GM19324 (cell line): ENCODE measurements around the gene MARCHF2.
A peak's percentile ranks its signal among the peaks of the same experiment; 100 is the strongest.
"Not testable (repeated sequence)": the region's sequence is repeated elsewhere in the genome, so short reads cannot be mapped to it uniquely, and the experiment has no call there.

Experiments
- ATAC-seq: cut with Tn5 transposase; IDR thresholded peaks from one replicate; pipeline ENCODE4 v1.9.1; 2021; ENCODE audit warnings: mild to moderate bottlenecking, moderate library complexity; ENCODE audit not compliant: unreplicated experiment, low FRiP score

Gene MARCHF2

DNA sequence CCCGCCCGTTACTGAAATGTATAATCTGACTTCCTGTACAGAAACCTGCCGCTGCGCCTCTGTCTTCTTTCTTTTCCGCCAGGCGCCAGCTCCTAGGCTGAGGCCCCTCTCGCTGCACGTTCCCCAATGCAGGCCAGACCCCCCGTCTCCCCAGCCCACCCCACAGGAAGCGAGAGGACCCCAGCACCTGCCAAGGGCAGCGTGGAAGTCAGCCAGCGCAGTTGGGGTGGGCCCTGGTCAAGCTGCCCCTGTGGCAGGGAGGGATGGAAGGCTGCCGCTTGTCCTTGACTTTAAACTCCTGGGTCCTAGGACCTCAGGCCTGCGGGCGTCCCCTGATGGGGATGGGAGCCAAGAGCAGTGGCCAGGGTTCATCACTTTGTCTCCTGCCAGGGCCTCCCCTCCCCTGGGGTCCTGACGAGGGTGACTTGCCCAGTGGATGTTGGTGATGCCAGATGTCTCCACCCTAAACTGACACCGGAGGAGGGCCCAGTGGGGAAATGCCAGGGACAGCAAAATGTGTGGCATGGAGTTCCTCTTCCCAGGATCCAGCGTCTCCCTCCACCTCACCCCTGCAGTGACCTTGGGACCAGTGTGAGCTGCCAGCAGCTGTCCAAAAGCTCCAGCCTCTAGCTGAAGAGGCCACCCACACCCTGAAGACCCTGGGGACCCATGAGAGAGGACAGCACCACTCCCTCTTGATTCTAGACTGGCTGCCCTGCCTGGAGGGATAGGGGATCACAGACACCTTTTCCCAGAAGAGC is 8.5 kb upstream of the MARCHF2 start:
- no peak for ATAC-seq

DNA sequence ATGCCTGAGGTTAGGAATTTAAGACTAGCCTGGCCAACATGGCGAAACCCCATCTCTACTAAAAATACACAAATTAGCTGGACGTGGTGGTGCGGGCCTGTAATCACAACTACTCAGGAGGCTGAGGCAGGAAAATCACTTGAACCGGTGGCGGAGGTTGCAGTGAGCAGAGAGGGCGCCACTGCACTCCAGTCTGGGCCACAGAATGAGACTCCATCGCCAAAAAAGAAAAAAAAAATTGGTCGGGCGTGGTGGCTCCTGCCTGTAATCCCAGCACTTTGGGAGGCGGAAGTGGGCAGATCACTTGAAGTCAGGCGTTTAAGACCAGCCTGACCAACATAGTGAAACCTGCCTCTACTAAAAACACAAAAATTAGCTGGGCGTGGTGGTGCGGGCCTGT is 2.4 kb upstream of the MARCHF2 start:
- not testable (repeated sequence) for ATAC-seq

DNA sequence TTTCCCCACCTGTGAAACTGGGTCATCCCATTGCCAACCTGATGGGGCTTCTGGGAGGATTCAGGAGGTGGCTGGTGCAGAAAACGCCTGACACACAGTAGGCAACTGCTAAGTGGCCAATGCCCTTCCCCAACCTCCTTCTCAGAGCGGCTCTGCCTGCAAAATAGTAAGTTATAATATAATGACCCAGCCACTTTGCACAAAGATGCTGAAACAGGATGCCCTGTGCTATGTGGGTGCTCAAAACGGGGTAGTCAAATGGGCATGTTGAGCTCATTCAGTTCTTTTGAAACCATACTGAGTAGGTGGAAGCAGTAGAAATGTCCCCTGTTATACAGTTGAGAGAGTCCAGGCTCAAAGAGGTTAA is 507 bp downstream of the MARCHF2 start:
- ATAC-seq: no peak

DNA sequence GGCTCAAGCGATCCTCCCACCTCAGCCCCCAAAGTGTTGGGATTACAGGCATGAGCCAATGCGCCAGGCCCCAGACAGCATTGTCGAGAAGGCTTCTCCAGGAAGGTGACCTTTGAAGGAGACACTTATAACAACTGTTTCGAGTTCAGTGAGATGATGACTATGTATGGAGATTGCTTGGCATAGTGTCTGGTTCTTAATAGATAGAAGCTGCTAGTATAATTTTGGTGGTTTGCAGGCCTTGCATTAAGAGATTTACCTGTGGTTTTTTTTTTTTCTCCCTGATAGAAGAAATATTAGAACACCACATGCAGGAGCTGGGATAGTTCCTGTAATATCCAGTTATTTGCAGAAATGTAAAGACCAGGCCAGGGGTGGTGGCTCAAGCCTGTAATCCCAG is 3.7 kb downstream of the MARCHF2 start:
- ATAC-seq: no peak

DNA sequence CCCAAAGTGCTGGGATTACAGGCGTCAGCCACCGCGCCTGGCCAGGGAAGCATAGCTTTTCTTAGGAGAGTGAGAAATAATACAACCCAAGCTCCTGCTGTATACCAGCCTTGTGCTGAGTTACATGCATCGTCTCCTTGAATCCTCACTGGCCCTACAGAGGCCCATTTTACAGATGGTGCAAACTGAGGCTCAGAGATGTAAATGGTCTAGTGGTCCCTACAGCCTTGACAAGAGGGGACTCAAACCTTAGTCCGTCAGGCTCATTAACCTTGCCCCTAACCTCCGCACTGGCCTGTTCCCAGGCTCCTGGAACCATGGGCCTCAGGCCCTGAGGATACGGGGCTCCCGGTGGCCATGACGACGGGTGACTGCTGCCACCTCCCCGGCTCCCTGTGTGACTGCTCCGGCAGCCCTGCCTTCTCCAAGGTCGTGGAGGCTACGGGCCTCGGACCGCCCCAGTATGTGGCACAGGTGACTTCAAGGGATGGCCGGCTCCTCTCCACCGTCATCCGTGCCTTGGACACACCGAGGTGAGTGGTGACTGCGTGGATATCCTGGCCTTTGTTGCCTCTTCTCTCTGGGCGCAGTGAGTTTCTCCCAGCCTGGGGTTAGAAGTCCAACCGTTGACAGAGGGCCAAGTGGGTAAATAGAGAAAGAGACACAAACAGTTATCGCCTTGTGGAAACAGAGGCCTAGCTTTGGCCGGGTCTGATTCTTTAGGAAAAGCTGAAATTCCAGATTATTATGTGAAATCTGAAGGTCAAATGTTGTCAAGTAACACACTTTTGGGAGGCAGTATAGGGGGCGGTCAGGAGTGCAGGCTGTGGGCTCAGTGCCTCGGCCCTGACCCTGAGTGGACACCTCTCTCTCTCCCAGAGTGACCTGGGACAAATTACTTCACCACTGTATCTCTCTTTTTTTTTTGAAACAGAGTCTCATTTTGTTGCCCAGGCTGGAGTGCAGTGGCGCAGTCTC is 8.7 kb downstream of the MARCHF2 start:
- ATAC-seq: no peak

DNA sequence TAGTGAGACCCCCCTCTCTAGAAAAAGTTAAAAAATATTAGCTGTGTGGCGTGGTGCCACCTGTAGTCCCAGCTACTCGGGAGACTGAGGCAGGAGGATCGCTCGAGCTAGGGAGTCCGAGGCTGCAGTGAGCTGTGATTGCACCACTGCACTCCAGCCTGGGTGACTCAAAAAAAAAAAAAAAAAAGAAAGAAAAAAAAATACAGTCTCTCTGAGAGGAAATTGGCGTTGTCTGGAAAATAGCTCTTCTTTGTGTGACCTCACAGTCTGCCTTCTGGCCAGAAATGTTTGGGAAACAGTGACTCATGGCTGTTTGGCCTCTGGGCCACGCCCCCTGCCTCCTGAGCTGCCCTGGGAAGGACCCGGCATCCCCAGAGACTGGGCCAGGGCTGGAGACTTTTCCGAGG is 10.7 kb downstream of the MARCHF2 start:
- ATAC-seq: no peak

DNA sequence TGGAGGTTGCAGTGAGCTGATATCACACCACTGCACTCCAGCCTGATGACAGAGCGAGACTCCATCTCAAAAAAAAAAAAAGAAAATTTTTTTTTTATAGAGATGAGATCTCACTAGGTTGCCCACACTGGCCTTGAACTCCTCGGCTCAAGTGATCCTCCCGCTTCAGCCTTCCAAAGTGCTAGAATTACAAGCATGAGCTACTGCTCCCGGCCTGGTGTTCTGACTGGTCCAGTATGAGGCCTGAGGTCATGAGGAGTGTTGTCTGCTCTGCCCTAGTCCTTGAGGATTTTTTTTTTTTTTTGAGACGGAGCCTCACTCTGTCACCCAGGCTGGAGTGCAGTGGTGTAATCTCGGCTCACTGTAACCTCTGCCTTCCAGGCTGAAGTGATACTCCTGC is 12.2 kb downstream of the MARCHF2 start:
- ATAC-seq: not testable (repeated sequence)

DNA sequence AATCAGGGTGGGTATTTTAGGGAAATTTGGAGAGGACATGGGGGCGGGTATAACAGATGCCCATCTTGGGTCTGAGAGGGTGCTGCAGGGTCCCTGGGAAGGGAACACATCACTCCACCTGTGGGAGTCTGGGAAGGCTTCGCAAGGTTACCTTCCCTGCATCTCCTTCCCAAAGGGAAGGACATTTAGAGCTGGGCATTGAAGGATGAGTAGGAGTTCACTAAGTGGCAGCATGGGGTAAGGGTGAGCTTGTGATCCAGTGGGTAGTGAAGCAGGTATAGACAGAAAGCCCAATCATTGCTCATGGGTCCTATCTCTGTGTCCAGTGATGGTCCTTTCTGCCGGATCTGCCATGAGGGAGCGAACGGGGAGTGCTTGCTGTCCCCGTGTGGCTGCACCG is 13.2 kb downstream of the MARCHF2 start:
- no peak for ATAC-seq

DNA sequence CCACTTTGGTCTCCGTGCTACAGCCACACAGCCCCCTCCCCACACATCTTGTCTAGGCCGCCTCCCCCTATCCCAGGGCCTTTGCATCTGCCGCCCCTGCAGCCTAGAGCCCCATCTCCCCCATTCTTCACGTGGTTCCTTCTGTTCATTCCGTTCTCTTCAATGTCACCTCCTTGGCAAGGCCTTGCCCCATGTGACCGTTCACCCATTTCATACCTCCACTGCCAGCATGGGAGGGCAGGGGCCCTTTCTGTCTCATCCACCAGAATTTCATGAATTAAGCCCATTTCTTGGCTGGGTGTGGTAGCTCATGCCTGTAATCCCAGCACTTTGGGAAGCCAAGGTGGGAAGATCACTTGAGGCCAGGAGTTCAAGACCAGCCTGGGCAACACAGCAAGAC is 15.9 kb downstream of the MARCHF2 start:
- ATAC-seq: no peak

DNA sequence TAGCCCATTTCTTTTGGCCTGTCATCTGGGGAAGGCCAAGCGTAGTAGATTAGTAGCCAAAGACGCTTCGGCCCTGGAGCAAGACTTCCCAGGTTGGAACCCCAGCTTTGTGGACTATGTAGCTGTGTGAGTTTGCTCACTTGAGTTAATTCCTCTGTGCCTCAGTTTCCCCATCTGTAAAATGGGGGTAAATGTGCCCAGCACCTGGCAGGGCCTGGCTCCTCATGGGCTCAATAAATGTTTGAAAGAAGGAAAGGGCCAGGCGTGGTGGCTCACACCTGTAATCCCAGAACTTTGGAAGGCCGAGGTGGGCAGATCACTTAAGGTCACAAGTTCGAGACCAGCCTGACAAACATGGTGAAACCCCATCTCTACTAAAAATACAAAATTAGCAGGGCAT is 16.7 kb downstream of the MARCHF2 start:
- ATAC-seq: no peak

DNA sequence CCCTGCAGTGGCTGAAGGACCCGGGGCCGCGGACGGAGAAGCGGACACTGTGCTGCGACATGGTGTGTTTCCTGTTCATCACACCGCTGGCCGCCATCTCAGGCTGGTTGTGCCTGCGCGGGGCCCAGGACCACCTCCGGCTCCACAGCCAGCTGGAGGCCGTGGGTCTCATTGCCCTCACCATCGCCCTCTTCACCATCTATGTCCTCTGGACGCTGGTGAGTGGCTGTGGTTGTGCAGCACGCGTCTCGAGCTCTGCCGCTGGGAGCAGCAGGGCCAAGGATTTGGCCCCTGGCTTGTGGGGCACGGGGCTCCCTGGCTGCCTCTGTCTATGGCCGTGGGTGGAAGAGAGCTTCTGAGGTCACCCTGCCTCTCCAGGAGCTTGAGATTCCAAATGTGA is 17.5 kb downstream of the MARCHF2 start:
- ATAC-seq: no peak

DNA sequence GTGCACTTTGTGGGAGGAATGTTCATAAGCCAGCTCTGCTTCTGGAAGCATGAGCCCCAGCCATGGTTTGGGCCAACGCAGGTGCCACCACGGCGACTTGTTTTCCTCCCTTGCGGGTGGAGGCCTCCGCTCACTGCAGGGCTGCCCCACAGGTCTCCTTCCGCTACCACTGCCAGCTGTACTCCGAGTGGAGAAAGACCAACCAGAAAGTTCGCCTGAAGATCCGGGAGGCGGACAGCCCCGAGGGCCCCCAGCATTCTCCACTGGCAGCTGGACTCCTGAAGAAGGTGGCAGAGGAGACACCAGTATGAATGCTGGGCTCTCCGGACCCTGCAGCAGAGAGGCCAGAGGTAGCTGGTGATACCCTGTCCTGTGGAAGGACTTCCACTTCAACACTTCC is 25.1 kb downstream of the MARCHF2 start:
- ATAC-seq: no peak

DNA sequence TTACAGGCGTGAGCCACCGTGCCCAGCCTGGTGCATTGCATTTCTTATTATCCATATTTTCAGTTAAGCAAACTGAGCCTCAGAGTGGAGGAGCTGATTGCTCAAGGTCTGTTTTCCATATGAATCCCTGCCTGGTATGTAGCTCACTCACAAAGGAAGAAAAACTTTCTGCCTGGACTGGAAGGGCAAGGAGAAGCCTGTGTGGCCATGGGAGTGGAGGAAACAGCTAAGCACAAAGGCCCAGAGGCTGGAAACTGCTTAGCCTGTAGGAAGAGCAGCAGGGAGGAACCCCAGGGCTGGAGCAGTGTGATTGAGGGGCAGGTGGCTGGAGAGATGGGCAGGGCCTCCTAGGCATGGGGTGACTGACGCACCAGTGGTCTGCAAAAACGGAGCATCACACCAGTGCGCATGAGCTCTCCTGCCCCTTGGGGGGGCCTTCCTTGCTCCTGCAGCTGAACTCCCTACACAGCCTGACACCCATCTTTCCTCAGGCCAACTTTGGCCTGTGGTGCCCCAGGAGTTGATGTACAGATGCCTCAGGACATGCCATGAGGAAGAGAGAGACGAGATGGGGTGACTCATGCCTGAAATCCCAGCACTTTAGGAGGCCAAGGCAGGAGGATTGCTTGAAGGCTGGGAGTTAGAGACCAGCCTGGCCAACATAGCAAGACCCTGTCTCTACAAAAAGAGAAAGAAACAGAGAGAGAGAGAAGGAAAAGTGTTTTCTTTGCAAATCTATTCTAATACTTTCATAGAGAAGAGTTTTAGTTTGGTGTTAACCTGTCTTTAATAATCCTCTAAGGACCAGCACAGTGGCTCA is 28.8 kb downstream of the MARCHF2 start:
- no peak for ATAC-seq

DNA sequence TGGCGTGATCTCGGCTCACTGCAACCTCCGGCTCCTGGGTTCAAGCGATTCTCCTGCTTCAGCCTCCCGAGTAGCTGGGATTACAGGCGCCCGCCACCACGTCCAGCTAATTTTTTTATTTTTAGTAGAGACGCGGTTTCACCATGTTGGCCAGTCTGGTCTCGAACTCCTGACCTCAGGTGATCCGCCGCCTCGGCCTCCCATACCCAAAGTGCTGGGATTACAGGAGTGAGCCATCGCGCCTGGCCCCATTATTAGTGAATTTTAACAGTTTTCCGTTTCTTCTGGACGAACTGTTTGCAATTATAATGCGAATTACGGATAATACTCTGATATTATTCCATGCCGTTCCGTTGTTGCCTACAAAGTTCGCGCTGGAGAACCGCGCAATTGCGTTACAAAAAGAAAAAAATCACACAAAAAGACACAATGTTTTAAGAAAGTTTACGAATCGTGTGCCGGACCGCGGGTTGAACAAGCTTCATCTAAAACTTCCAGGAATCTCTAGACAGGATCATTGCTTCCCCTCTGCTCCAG is 31.1 kb downstream of the MARCHF2 start:
- ATAC-seq: not testable (repeated sequence)

DNA sequence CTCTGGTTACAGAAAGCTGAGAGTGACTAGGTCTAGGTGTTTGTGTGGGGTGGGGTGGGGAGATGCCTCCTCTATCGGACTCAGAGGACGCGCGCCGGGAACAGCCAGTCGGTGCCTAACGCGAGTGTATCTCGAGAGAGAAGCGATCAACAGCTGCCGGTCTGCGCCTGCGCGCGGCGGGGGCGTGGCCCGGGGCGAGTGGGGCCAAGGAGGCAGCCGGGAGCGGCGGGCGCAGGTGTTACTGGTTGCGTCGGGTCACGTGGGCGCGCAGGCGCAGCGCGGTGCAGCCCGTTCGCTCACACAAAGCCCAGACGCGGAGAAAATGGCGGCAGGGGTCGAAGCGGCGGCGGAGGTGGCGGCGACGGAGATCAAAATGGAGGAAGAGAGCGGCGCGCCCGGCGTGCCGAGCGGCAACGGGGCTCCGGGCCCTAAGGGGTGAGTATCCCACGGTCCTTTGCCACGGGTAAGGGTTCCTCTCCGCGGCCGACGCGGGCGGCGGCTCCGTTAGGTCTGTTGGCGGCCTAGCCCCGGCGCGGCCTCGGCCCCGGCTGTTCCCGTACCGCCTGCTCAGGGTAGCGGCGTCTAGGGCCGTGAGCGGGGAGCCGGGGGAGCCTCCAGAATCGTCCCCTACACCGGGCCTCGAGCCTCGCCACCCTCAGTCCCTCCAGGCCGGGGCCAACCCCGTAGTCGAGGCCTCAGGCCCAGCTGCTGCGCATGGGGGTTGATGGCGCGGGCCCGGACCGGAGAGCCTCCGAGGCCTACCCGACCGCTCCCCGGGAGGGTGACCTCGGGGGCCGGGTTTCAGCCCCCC is 31.8 kb downstream of the MARCHF2 start, which contains the start of gene HNRNPM:
HNRNPM (plus strand) TSS at position 299 of the 811 bp plus-strand sequence; CDS start at position 323, 24 bp downstream.
- peak; percentile 93 for ATAC-seq

DNA sequence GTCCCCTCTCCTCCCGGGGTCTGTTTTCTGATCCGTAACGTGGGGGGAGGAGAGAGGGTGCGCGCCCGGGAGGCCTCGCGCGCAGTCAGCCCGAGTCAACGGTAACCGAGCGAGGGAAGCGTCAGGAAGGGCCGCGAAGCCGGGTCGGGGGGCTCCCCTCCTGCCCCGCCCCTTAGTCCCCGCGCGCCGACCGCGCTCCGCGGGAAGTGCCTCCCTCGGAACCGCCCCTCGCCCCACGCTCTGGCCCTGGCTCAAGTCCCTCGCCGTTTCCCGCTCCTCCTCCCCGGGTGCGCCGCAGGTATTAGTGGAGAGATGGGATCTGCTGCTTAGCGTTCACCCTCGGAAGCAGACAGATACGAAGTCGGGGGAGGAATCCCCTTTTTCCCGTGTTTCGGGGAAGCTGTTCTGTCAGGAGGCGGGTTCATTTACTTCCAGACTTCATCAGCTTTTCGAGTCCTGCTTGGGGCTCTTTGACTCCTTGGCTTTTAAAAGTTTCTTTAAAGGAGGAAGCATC is 32.4 kb downstream of the MARCHF2 start:
- ATAC-seq: peak; percentile 33

DNA sequence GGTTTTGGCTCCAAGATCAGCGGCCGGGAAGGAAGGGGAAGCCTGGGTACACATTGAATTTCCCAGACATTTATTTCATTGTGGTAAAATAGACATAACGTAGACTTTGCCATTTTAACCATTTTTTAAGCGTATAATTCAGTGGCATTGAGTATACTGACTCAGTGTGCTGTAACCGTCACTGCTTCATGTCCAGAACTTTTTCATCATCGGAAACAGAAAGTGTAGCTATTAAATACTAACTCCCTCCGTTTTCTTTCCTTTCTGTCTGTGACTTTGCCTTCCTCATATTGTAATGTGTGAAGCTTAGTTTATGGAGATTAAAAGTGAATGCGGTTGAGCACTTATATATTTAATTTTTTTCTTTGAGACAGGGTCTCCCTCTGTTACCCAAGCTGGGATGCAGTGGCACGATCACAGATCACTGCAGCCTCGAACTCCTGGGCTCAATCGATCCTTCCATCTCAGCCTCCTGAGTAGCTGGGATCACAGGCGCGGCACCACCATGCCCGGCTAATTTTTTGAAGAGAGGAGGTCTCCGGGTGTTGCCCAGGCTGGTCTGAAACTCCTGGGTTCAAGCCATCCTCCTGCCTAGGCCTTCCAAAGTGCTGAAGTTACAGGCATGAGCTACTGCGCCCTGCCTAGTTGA is 33.1 kb downstream of the MARCHF2 start:
- no peak for ATAC-seq

DNA sequence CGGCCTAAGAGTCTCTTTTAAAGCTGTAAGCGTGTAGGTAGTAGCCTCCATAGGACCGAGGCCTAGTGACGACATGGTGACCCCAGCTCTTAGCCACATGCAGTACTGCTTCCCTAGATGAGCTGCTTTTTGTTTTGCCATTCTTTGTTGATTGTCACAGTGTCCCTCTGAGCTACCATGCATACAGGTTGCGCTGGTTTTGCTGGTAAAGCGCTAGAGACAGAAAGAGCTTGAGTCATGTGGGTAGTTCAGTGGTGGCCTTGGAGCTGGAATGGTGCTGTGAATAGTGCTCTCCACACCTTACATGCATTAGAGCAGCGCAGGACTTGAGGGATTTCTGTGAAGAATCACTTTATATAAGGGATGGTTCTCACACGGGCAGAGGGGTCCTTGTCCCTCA is 36.7 kb downstream of the MARCHF2 start:
- ATAC-seq: no peak

DNA sequence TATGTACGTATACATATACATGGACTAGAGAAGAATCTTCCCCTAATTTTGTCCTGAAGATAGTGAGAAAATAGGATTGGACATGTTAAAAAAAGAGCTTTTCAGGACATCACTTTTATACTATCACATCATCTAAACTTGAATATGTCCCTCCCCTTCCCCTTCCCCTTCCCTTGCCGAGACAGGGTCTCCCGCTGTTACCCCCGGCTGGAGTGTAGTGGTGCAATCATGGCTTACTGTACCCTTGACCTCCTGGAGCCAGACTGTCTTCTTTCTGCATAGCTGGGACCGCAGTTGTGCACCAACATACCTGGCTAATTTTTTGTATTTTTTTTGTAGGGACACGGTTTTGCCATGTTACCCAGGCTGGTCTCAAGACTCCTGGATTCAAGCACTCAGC is 38.3 kb downstream of the MARCHF2 start:
- no peak for ATAC-seq
